ENCODE data around the gene APP.
"Not testable (repeated sequence)": the region's sequence is repeated elsewhere in the genome, so short reads cannot be mapped to it uniquely, and the experiment has no call there.

Gene APP

DNA sequence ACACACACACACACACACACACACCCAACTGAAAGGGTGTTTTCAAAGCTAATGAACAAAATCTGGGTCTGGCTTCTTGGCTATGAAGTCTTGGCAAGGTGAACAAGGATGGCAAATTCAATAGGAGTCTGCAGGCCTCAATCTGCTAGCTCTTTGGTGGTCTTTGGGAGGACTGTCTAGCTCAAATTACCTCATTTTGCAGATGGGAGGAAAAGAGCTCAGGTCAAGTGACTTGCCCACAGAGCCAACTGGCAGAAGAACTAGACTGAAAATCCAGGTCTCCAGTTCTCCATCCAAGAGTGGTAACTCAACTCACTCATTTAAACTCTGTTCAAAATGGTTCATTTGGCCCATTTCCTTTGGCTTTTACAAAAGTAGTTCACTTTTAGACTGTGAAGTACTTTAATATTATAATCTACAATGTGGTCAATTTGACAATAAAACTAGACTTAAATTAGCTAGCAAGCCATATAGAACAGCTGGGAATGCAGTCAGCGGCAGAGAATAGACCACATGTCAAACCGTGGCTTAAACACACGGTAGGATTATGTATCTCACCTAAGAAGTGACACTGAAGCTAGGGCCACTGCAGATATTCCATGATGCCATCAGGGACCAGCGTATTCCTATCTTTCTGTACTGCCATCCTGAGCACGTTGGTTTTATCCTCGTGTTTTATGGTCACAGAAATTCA, 112.9 kb downstream of the APP start:
- no peak for DNase-seq

DNA sequence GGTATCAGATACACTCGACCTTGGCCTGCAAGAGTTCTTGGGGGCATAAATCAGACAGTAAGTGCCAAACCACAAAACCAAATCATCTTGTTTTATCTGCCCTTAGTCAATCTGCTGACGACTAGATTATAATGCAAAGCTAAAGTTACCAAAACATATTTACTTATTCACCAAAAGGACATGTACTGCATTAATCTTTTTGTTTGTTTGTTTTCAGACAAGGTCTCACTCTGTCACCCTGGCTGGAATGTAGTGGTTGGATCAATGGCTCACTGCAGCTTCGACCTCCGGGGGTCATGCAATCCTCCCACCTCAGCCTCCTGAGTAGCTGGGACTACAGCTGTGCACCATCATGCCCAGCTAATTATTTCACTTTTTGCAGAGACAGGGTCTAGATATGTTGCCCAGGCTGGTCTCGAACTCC, 114.7 kb downstream of the APP start:
- DNase-seq = no peak

DNA sequence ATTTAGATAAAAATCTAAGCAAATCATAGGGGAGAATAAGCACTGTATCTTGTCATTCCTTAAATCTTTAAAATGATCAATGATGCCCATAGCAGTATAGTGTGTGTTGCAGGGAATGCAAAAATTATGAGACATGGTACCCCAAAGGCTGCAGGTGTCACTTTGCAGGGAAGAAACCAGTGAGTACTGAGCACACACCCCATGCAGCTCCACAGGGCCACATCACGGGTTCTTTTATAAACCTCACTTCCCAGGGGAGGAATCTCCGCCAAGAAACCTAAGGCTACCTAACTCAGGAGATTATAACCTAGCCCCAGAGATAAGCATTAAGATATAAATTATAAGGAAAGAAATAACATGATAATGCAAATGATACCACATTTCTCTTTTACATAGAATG, 115.6 kb downstream of the APP start:
- DNase-seq = no peak

DNA sequence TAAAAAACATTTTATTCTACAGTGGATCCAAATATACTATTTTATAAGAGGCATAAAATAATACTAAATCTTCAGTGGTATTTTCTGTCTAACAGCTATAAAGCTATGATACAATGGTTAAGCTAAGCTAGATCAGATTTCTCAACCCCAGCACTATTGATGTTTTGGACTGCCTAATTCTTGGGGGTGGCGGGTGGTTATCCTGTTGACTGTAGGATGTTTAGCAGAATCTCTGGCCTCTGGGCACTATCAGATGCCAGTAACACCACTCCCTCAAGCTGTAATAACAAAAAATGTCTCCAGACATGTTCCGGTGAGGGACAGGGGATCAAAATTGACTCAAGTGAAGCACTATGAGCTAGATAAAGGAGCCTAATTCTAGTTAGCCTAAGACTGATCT, 118.5 kb downstream of the APP start:
- no peak for DNase-seq

DNA sequence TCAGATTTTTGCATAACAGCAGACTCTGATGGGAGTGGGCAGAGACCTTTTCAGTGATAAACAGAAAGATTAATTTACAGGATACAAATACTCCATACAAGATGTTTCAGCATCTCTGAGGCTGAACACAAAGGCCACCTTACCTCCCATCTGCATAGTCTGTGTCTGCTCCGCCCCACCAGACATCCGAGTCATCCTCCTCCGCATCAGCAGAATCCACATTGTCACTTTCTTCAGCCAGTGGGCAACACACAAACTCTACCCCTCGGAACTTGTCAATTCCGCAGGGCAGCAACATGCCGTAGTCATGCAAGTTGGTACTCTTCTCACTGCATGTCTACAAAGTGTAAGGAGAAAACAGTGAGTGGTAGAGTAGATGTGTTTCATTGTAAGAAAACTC, 119.7 kb downstream of the APP start:
- DNase-seq = no peak

DNA sequence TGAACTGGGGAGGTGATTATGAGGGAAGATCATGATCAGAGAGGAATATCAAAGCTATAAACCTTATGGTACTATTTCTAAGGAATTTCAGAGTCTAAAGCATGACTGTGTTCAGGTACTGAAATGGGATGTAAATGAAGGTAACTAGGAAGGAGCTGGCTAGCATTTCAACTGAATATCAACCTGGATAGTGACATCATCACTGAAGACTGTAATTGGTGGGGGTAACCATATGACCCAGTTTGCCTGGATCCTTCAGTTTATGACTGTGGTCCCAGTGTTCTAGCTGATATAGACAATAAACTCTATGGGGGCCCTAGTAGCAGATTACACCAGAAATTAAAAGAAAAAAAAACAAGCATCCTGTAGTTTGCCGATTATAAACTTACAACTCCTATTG, 120.8 kb downstream of the APP start:
- DNase-seq = no peak

DNA sequence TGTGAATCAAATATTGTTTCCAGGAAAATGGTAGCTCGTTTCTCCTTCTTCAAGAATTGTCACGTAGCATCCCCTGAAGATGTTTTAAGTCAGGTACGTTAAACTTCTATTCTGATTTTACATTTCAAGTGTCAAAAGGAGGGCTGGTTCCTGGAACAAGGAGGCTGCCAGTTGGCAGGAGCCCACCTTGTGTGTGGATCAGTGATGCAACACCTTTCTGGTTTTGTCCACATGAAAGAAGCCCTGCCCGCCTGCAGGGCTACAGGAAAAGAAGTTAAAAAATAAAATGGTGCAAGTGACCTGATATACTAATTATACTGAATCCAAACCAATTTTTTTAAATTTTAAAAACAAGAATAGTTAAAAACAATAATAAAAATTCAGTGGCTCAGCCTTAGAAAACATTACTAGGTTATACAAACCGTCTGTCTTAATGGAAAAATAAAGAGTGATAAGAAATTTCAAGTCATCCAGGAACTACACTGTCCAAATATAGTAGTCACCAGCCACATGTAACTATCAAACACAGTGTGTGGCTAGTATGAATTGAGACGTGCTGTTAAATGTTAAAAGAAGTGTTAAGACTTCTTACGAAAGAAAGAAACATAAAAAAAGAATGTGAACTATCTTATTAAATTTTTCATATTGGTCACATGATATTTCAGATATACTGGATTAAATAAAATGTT, 123.1 kb downstream of the APP start:
- no peak for DNase-seq

DNA sequence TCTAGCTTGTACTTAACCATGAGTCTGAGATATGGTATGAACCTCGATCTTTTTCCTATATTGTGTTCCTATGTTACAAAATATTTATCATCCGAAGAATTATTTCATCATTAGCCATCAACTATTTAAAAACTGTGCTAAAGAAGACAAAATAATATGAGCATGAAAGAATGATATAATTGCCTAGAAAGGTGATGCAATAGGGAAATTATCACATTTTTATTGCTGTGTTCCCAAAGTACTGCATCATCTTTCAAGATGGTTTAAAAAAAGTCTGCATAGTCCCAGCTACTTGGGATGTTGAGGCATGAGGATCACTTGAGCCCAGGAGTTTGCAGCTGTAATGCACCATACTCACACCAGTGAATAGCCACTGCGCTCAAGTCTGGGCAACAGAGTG, 126.7 kb downstream of the APP start:
- no peak for DNase-seq

DNA sequence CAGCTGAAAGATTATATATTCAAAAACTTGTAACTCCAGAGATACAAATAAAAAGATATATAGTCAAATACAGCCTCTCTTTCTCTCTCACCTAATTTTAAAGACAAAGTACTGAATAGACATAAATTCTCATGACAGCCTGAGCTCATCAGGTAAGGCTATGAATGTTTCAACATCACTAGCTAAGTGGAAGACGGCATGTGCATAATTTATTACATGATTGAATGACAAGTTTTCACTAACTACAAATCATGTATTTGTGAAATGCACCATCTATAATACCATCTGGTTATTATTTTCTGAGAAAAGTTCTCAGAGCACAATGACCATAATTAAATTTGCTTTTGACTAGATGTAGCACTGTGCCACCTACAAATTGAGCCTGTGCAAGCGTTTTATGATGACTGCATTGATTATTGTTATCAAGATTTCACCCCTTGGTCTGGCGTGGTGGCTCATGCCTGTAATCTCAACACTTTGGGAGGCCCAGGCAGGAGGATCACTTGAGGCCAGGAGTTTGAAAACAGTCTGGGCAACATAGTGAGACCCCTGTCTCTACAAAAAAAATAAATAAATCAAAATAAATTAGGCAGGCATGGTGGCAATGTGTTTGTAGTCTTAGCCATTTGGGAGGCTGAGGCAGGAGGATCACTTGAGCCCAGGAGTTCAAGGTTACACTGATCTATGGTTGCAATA, 128.2 kb downstream of the APP start:
- DNase-seq = no peak

DNA sequence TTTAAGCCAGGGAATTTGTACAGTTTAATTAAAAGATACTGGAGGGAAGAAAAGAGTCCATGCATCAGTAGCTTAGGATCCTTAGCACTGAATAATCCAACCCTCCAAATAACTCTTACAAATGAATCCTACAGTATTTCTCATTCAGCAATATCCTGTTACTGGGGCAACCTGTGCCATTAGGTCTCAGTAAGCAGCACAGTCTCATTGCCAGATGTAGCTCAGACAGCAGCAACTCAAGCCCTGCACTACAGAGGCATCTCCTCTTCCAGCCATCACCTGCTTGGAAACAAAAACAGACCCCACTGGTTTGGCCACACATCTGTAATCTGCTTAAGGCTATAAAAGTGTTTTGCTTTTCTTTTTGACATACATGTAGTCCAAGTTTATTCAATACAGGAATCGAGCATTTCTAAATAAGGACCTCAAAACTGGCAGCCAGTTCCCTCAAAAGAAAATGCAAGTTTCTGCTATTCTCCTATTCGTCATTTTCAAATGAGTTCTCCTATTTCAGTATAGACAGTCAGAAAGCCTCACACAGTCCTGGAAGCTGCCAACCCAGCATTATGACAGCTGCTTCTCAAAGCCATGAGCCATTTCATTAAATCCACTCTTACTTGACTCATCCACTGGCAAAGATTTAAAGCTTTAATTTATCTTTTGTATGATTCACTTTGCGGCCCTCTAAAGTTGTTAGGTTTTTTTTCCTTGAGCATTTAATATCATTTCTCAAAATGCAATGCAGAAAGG, 129.0 kb downstream of the APP start:
- no peak for DNase-seq

DNA sequence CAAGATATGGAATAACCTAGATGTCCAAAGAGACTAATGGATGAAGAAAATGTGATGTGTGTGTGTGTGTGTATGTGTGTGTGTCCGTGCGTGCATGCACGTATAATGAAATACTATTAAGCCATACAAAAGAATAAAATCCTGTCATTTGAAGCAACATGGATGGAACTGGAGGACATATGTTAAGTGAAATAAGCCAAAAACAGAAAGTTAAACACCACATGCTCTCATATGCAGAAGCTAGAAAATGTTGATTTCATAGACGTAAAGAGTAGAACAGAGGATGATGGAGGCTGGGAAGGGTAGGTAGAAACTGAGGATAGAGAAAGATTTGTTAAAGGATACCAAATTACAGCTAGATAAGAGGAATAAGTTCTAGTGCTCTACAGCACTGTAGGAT, 133.7 kb downstream of the APP start:
- no peak for DNase-seq

DNA sequence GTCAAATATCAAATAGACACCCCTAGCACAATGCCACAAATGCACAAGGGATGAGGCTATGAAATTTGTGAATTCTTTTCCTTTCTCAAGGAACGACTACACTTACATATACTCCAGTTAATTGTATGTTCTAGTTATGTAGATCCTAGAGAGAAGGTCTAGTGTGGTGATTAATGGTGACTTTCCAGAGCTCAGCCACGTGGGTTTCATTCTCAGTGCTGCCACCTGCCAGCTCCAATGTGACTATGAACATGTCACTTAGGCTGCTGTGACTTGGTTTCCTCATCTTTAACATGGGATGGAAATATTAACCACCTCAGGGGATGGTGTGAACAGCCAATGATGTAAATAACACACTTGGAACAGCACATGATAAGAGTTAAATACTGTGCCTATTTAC, 138.3 kb downstream of the APP start:
- DNase-seq = no peak

DNA sequence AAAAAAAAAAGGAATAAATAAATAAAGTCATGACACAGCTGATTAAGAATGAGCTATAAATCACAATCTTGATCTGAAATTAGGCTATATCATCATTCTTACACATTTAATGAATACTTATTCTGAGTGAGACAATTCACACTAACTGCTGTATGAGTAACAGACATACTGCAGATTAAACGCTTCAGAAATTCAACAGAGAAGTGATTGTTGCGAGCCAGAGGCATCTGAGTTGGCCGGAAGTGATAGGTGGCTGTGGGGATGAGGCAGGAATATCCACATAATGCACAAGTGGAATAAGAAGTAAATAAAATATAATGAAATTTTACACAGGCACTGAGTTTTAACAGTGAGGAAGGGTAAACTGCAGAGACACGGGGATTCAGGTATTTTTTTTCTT, 142.4 kb downstream of the APP start:
- no peak for DNase-seq

DNA sequence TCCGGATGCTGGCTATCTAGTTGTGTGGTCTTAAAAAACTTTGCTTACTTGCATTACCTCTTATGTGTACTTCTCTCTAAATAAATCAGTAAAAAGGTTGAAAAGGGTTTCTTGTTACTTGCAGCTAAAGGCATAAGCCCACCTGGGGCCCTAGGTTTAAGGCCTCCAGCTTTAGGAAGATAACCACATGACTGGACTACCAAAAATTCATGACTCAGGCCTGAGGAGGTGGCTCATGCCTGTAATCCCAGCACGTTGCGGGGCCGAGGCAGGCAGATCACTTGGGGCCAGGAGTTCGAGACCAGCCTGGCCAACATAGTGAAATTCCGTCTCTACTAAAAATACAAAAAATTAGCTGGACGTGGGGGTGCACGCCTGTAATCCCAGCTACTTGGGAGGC, 142.9 kb downstream of the APP start:
- DNase-seq = no peak

DNA sequence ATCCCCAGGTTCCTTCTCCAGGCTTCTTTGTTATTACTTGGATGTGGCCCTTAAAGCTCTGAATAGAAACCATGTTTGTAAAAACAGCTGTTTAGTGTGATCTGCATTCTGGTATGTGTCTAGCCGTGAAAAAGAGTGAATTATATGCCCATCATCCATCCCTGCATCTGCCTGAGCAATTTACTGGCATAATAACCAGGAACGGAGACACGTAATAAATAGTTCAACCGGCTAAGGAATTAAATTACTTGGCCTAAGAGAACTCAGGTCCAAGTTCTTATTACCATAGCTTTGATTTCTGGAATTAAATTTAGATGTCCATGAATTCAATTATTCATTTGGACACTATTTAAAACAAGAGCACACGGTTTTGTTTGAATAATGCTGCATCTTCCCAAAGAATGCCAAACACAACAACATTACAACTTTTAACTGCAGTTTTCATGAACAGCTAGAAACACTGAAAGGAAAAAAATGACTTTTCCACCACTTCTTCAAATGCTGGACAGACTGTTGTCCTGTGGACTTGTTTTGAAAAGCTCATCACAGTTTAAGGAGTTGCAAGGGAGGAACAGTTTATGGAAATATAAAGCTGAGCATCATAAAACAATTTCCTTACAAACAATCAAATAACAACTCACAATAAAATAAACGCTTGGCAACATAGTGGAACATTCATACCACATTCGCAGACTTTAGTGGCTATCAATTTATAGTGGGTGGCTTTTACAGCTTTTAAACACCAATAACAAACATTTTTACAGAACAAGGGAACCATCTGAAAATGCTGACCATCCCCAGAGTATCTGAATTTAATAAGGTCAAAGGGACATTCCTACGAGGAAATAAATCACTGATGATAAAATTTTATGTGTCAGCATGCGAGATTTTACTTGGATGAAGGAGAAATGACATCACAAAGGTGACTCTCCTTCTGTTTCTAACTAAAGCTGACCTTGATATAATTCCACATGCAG, 144.7 kb downstream of the APP start:
- DNase-seq = no peak

DNA sequence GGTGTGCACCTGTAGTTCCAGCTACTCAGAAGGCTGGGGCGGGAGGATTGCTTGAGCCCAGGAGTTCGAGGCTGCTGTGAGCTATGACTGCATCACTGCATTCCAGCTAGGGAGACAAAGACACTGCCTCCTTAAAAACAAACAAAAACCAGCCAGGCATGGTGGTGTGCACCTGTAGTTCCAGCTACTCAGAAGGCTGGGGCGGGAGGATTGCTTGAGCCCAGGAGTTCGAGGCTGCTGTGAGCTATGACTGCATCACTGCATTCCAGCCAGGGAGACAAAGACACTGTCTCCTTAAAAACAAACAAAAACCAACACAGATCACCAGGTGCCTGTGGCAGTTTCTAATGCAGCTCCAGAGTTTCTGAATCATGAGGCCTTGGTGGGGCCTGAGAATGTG, 147.2 kb downstream of the APP start:
- DNase-seq = not testable (repeated sequence)

DNA sequence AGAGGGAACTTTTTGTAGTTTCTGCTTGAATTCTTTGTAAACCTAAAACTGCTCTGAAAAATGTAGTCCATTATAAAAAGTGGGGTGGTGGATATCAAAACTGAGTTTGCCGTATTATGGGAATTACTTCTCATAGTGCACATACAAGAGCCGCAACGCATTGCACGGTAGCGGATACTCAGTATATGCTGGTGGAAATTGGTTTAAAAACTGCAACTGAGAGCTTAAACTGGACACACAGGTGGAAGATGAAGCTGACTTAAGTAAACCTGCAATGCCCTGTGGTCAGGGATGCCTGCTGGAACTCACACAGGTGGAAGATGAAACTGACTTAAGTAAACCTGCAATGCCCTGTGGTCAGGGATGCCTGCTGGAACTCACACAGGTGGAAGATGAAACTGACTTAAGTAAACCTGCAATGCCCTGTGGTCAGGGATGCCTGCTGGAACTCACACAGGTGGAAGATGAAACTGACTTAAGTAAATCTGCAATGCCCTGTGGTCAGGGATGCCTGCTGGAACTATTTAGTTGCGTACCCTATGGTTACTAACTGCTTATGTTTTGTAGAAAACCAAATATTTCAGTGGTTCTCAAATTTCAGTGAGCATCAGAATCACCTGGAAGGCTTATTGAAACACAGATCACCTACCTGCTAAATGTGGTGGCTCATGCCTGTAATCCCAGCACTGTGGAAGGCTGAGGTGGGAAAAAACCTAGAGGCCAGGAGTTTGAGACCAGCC, 147.8 kb downstream of the APP start:
- not testable (repeated sequence) for DNase-seq

DNA sequence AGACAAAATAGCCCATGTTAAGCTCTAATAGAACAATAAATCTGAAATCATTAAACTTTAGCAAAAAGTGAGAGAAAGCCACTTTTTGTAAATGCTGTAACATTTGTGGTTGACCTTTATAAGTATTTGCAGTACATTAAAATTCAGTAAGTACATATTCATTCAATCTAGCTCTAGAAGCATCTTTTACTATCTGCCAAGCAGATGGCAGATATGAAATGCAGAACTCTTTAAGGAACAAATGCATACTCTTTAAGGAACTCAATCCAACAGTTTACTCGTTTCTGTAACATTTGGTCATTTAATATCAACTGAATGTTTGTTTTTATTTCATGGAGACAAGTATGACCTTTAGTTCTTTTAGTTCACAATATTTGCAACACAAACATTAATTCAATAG, 150.1 kb downstream of the APP start:
- no peak for DNase-seq

DNA sequence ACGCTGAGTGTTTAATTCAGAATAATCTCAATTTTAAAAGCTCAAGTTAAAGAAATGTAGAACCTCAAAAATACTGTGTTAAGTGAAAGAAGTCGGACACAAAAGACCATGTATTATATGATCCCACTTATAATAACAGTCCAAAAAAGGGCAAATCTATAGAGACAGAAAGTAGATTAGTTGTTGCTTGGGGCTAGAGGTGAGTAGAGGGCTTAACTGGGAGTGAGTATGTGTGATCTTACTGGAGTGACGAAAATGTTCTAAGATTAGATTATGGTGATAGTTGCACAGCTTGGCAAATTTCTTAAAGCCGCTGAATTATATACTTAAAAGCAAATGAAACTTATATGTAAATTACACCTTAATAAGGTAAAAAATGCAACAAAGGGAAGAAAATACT, 150.5 kb downstream of the APP start:
- no peak for DNase-seq

DNA sequence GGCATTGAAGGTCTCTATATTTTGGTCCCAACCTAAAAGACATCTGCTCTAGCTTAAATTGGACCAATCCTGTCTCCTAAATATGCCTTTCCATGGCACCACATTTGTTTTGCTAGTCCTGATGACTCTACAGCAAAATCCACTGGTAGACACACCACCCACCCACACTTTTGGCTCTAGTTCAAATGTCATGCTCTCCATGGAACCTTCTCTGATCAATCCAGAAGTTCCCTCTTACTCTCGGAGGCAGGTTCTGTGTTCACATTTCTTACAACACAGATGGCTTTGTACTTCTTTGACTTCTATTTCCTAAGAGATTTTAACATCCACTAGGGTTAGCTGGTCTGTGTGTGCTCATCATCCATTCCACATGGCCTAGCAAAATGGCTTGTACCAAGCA, 151.3 kb downstream of the APP start:
- DNase-seq = no peak

DNA sequence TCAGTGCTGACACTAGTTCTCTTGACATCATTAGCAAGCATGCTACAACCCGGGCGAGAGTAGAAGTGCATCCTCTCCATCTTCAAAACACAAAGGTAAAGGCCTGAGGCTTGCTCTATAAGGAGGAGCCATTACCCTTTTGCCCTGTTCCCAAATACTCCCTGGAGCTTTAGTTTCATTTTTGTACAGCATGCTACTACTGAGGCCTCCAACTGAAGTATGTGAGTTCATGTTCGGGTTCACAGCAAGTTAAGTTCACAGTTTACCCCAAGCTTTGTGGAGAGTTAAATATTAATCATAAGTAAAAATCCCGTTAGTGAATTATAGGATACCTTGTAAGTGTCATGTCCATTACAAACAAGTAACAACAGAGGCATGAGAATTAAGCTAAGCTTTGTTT, 156.6 kb downstream of the APP start:
- no peak for DNase-seq

DNA sequence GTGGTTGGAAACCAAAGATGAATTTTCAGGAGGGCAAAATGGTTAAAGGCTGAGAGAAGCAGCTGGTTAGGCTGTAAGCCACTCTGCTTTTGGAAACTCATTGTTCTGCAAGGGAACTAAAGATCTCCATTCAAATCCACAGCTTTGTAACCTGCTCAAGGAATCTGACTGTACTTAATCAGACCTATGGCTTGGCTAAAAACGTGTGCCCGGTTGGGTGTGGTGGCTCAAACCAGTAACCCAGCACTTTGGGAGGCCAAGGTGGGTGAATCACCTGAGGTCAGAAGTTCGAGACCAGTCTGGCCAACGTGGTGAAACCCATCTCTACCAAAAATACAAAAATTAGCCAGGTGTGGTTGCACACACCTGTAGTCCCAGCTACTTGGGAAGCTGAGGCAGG, 158.1 kb downstream of the APP start:
- DNase-seq = not testable (repeated sequence)
